Activated T-helper 2 cell treated with anti-CD3 and anti-CD28 coated beads, Interferon-gamma antibody, Interleukin-2, Interleukin-4, amounts not matched to agents 10 μg/mL and 5 μg/mL and 100 μg/mL, durations not matched to agents 14 hours and 24 hours and 36 hours (primary cell): ENCODE data around the gene MTARC2. TPM values are rescaled to one million over a fixed set of nuclear protein-coding genes. Genes with fewer than 3 reads are reported as not detected.

ENCODE experiments used
- DNase-seq: peaks from one replicate; pipeline ENCODE4 v3.0.0; 2021; ENCODE audit warnings: low spot score
- H3K27ac Mint-ChIP-seq: one replicate; pipeline ENCODE4 v1.8.0; 2021; ENCODE audit warnings: mixed read lengths
- H3K27me3 Mint-ChIP-seq: one replicate; pipeline ENCODE4 v1.8.0; 2021; ENCODE audit warnings: low read depth, mixed read lengths
- H3K36me3 Mint-ChIP-seq: one replicate; pipeline ENCODE4 v1.8.0; 2021; ENCODE audit warnings: low read depth, mixed read lengths
- H3K4me1 Mint-ChIP-seq: one replicate; pipeline ENCODE4 v1.8.0; 2021; ENCODE audit warnings: low read depth, mixed read lengths
- H3K4me3 Mint-ChIP-seq: one replicate; pipeline ENCODE4 v1.8.0; 2021; ENCODE audit warnings: low read depth, mild to moderate bottlenecking, moderate library complexity, mixed read lengths
- H3K9me3 Mint-ChIP-seq: one replicate; pipeline ENCODE4 v1.8.0; 2021; ENCODE audit warnings: mixed read lengths
- intact Hi-C: fragments of 100-400 bp; cut with micrococcal nuclease; formaldehyde crosslinking; loops from one replicate; pipeline ENCODE4 v1.15.1; 2023
- total RNA-seq: library from RNA; stranded (reverse); gene quantifications from 2 replicates; pipeline ENCODE4 v1.2.3, GENCODE V29; 2022

The MTARC2 gene
- total RNA-seq, 1 donor from 2014 or later = not detected

DNA sequence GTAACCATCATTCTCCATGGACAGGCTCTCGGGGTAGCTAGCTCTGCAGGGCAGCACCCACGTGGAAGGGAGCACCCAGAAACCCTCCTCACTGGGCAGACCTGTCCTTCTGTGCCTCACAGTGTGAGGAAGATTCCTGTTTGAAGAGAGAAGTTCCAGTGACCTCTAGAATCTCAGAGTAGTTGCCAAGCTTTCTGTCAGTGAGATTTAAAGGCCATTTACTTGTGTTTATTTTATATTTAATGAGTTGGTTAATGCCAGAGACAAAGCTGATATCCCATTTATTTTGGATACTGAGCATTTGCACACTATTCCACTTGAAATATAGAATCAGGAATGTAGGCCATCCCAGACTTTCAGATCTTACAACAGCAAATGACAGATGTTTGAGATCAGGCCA, 67.3 kb downstream of the MTARC2 start:
- intact Hi-C loops = no loop called here
- no peak overlapping the region for H3K27ac Mint-ChIP-seq
- H3K9me3 Mint-ChIP-seq = no peaks in the 10 kb centered on the region
- no peaks in the 10 kb centered on the region for H3K36me3 Mint-ChIP-seq
- H3K4me1 Mint-ChIP-seq = peaks cover 3% of the 10 kb centered on the region
- no peaks in the 10 kb centered on the region for H3K27me3 Mint-ChIP-seq
- no peak overlapping the region for H3K4me3 Mint-ChIP-seq
- no peak for DNase-seq

DNA sequence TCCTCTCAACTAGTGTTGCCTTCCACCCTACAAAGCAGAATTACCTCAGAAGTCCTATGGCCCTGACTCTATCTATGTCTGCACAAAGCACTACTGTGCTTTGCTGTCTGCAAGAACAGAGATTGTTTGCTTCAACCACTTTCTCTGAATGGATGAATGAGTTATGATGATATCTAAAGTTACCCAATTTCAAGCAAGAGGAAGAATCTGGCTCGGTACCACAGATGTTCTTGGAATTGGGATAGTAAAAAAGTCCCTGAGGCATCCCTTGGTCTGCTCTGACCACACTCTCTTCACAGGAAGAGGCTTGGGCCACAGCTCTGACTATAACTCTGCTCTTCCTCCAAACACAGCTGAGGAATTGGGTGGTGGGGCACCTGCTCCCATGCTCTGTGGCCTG, 69.8 kb downstream of the MTARC2 start:
- H3K27ac Mint-ChIP-seq = no peak overlapping the region
- no peak overlapping the region for H3K4me3 Mint-ChIP-seq
- no peak for DNase-seq
- H3K9me3 Mint-ChIP-seq = no peaks in the 10 kb centered on the region
- intact Hi-C loops = no loop called here
- no peaks in the 10 kb centered on the region for H3K36me3 Mint-ChIP-seq
- H3K4me1 Mint-ChIP-seq = no peaks in the 10 kb centered on the region
- no peaks in the 10 kb centered on the region for H3K27me3 Mint-ChIP-seq

DNA sequence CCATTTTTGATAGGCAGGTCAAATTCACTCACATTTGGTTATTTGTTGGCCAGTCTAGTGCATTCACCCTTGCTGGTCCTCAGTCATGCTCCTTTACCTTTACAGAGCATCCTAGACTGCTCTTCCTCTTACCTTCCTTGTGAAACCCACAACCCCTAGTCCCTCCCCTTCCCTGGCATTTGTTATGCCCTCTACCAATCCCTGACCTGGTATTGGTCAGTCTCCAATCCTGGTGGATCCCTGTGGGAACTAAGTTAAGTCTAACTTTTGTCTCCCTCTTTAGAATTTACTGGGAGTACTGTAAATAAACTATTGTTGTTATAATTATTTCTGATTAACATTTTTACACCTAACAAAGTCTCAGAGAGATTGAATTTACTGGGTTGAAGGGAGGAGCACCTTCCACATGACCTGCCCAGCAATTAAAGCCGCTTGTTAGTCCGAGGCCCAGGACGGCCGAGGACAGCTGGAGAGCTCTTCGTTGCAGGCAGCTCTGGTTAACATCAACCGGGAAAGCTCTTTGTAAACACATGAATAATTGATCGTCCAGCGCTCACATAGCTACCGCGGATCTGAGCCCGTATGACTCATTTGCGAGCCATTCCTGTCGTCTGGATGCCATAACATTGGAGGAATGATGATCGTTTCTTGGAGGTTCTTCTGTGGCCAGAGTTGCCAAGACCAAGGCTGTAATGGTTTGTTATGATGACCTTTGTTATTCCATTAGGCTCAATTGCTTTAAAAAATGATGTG, 70.5 kb downstream of the MTARC2 start:
- Mint-ChIP-seq H3K4me3 (no peak overlapping the region), H3K4me1 (no peaks in the 10 kb centered on the region), H3K36me3 (no peaks in the 10 kb centered on the region), H3K27ac (no peak overlapping the region), H3K9me3 (no peaks in the 10 kb centered on the region), H3K27me3 (no peaks in the 10 kb centered on the region)
- intact Hi-C loops = no loop called here
- DNase-seq = no peak

DNA sequence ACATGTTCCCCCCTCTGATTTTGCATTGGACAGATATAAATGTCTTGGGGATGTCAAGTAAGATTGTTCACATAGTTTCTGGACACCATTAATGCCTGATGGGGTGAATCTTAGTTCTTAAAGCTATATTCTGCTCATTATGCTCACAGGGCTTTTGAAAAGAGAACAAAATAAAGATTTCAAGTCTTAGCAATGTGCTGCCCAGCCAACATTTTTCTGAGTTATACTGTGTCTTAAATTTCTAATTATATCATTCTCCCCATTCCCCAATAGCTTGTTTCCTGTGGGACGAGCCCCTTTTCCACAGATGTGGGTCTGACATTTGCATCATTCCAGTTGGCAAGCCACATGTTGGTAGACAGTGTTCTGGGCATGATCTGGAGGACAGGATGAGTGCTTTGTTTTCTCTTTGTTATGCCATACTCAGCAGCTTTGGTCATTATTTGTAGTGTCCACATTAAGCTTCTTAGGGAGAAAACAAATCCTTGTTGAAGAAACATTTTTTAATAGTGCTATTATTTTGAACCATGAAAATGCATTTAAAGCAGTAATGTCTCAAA, 71.4 kb downstream of the MTARC2 start:
- Mint-ChIP-seq H3K4me1 (no peaks in the 10 kb centered on the region), H3K27me3 (no peaks in the 10 kb centered on the region), H3K4me3 (no peak overlapping the region), H3K27ac (no peak overlapping the region), H3K9me3 (no peaks in the 10 kb centered on the region), H3K36me3 (no peaks in the 10 kb centered on the region)
- no peak for DNase-seq
- intact Hi-C loops = no loop called here

DNA sequence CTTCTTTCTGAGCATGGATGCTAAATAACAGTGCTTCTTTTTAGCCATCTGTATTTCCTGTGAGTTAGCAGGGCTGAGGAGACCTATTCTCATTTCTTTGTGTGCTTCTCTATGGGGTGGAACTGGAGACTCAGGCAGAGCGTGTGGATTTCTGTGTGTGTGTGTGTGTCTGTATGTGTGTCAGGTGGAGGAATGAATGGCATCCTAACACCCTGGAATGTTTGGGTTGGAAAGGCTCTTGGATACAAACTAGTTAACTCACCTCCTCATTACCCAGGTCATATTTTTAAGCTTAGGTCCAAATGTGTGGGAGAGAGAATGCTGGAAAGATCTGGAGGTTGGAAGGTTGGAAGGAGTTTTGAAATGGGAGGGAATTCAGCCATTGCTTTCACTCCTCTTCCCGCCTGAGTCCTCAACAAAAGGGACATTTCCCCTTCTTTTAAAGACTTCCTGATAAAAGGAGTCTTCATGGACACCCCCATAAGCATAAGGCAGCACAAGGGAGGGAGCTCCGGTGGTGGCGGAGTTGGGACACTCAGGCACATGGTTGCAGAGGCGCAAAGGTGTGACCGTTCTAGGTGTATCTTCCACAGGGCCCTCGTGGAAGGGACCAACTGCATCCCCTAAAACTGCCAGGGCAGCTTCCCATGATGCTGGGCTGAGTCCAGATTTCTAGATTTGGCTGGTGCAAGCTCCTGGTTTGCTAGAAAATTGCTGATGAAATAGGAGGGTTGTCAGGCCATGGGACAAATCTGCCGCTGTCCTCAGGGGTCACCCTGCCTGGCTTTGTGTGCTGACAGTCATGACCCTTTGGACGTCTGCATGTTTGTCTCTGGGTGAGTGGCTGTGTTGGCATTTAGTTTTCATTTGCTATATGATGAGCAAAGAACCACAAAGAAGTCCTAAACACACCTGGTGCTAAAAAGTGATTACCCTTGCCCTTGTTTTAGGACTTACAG, 76.2 kb downstream of the MTARC2 start:
- intact Hi-C loops = no loop called here
- Mint-ChIP-seq H3K4me3 (no peak overlapping the region), H3K27ac (no peak overlapping the region), H3K4me1 (no peaks in the 10 kb centered on the region), H3K27me3 (no peaks in the 10 kb centered on the region), H3K36me3 (no peaks in the 10 kb centered on the region), H3K9me3 (no peaks in the 10 kb centered on the region)
- DNase-seq = no peak

DNA sequence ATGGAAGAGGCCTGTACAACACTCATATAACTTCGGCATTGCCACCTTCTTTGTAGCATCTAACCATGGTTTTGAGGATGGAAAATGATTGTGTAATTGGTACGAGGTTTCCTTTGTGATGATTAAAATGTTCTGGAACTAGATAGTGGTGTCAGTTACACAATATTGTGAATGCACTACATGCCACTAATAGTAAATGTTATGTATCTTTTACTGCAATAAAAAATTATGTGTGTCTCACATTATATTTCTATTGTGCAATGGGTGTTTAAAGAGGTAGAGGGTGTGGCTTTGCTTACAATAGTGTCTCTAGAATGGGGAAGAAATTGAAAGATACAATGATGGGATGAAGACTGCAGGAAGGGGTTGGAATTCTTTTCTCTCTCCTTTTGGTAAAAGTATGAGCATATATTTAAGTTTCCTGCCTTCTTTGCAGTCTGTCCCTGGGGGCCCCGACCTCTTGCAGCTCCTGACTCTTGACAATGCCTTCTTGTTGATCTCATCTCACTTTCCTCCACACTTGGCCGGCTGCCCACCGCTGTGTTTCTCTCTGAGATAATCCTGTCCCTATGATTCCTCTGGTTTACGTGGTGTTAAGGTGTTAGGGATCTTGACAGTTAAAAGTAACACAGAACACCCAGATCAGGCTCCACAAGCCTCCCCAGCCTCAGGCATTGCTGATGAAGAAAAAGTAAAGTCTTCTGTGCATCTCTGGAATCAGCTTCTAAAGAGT, 77.9 kb downstream of the MTARC2 start:
- Mint-ChIP-seq H3K4me1 (no peaks in the 10 kb centered on the region), H3K27ac (no peak overlapping the region), H3K9me3 (no peaks in the 10 kb centered on the region), H3K27me3 (no peaks in the 10 kb centered on the region), H3K36me3 (no peaks in the 10 kb centered on the region), H3K4me3 (no peak overlapping the region)
- DNase-seq = no peak
- intact Hi-C loops = no loop called here

DNA sequence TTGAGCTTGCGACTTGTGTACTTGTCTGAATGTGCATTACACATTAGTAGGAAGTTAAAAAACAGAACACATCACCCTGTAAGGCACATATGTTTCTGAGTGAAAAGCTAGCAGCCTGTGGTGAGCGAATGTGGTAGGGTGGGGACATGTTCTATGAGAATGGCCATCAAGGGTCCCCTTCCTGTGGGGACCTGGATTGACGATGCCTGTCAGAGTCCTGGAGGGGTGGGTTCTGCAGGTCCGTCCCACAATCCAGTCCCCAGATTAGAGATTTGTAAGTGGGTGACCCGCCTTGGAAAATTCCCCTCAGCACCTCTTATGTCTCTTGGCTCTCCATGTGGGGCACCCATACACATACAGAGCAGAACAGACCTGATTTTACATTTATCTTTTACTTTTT, 78.6 kb downstream of the MTARC2 start:
- no peak for DNase-seq
- intact Hi-C loops = no loop called here
- Mint-ChIP-seq H3K27me3 (no peaks in the 10 kb centered on the region), H3K27ac (no peak overlapping the region), H3K9me3 (no peaks in the 10 kb centered on the region), H3K4me3 (no peak overlapping the region), H3K36me3 (no peaks in the 10 kb centered on the region), H3K4me1 (no peaks in the 10 kb centered on the region)

DNA sequence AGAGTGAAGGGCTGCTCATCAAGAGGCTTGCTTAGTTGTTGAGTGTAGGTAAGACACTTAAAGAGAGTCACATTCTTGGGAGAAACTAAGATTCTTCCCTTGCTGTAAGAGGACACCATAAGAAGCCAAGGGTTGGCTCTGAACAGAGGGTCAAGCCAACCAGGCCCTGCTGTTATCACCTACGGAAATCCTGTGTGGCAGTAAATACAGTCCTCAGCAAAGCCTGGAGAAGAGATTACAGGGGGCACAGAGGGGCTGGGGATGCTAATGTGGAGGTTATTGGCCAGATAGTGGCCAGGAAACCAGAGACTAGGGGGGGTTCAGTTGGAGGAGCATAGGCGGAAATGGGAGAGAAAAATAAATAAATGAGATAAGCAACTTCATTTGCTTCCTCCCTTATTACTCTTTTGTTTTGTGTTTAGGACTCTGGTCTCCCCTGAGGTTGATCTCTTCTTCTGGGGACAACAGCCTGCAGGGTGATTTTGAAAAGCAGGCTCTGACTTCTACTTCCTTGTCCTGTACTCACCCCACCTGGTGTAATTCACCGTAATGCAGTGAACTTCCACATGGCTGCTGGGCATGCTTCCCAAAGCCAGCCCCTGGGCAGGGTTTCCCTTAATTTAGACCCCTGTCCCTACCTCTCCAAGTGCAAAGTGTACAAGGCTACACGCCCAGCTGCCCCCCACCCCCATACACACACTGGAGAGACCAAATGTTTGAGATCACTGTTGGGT, 79.5 kb downstream of the MTARC2 start:
- intact Hi-C loops = no loop called here
- no peak for DNase-seq
- H3K27me3 Mint-ChIP-seq = no peaks in the 10 kb centered on the region
- H3K4me1 Mint-ChIP-seq = no peaks in the 10 kb centered on the region
- no peak overlapping the region for H3K4me3 Mint-ChIP-seq
- no peaks in the 10 kb centered on the region for H3K36me3 Mint-ChIP-seq
- H3K27ac Mint-ChIP-seq = no peak overlapping the region
- H3K9me3 Mint-ChIP-seq = no peaks in the 10 kb centered on the region

DNA sequence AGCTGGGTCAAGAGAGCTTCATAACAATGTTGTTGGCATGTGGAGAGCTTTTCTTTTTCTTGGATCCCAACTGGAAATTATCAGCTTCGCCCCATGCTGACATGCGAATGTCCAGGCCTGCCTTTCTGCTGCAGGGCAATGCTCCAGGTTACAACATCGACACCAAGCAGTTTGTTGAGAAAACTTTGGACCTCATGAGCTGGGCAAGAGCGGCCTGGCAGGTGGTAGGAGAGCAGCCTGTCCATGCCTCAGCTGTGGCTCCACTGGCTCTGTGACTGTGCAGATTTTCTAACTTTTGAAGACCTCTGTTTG, 80.0 kb downstream of the MTARC2 start:
- intact Hi-C loops = no loop called here
- DNase-seq = no peak
- Mint-ChIP-seq H3K36me3 (no peaks in the 10 kb centered on the region), H3K9me3 (no peaks in the 10 kb centered on the region), H3K27ac (no peak overlapping the region), H3K4me3 (no peak overlapping the region), H3K27me3 (no peaks in the 10 kb centered on the region), H3K4me1 (no peaks in the 10 kb centered on the region)

DNA sequence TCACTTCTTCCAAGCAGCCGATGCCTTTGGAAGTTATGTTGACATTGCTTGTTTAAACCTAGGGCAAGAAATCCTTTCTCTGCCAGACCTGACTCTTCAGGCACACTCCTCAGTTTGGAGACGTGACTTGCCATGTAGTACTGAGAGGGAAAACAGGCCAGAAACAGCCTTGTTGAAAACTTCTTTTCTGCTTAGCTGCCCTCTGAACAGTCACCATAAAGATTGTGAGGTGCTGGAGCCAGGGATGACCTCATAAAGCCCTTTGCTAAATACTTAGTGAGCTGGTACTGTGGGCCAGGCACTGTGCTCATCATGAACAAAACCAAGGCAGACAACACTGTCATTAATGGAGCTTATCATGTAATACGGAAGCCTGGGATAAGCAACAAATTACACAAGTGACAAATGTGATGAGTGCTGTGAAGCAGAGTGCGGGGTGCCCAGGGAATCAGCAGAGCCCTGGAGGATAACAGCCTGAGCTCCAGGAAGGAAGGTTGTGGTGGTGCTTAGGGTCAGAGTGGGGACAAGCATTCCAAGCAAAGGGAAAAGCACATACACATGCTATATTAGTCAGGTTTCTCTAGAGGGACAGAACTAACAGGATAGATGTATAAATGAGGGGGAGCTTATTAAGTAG, 80.9 kb downstream of the MTARC2 start:
- H3K36me3 Mint-ChIP-seq = no peaks in the 10 kb centered on the region
- no peak overlapping the region for H3K4me3 Mint-ChIP-seq
- intact Hi-C loops = no loop called here
- DNase-seq = no peak
- no peaks in the 10 kb centered on the region for H3K9me3 Mint-ChIP-seq
- no peaks in the 10 kb centered on the region for H3K27me3 Mint-ChIP-seq
- no peaks in the 10 kb centered on the region for H3K4me1 Mint-ChIP-seq
- H3K27ac Mint-ChIP-seq = no peak overlapping the region

DNA sequence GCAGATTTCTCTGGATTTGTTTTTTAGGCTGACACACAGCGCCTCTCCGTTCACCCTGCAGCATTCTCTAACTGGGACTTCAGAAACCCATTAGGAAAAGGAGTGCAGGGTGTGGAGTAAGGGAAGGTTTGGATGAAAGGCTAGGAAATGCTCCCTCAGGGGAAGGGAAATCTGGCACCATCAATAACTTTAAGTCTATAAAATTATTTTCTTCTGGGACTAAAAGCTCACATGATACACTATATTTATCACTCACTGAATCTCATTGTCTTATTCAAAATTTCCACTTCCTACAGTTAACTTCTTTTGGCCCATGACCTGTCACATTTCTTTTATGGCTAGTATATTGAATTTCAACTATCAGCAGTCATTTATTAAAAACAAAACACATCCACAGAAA, 85.3 kb downstream of the MTARC2 start:
- intact Hi-C loops = no loop called here
- H3K9me3 Mint-ChIP-seq = no peaks in the 10 kb centered on the region
- H3K27ac Mint-ChIP-seq = no peak overlapping the region
- DNase-seq = no peak
- no peaks in the 10 kb centered on the region for H3K27me3 Mint-ChIP-seq
- no peaks in the 10 kb centered on the region for H3K36me3 Mint-ChIP-seq
- H3K4me3 Mint-ChIP-seq = no peak overlapping the region
- H3K4me1 Mint-ChIP-seq = no peaks in the 10 kb centered on the region
